ENCODE measurements around the gene ITGB2.

ITGB2 gene

DNA sequence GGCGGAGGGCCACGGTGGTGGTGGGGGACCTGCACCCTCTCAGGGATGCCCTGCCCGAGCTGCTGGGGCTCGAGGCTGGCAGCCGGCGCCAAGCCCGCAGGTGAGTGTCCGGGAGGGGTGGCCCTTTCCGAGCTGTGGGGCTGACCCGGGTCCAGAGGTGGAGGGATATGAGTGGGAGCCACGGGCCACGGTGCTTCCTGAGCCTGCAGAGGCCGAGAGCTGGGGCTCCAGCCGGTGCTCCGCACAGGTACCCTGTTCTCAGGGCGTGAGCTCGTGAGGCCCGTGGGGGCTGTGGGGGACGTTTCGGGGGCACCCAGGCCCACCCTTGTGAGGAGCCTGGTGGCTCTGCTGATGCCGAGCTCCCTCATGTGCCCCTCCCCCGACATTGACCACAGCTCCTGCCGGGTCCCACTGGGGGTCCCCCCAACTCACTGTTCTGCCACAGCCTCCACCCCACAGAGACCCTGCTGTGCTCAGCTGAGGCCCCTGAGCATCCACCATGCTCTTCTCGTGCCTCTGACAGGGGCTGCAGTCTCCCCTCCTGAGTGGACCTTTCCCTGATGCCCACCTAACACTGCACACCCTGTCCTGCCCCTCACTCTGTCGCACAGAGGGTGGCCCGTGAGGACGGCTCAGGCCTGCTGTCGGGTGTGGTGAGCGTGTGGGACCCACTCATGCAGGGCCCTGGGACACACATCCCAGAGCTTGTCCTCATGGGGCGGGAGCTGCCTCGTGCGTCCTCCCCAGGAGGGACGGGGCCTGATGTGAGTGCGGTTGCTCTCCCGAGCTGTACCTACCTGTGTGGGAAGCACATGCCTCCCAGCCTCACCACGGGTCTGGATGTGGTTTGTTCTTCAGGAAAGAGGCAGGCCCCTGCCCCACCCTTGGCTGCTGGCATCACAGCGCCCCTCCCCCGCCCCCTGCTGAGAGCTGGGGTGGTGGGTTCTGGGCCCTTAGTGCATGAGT is 46.7 kb upstream of the ITGB2 start:
- Histone ChIP-seq H4K20me1 (ENCODE audit: insufficient read depth, low read length) (no peaks in the 10 kb centered on the region), H3K27me3 (ENCODE audit: low read depth, low read length) (no peaks in the 10 kb centered on the region), H3K9me3 (ENCODE audit: insufficient read depth, low read length) (no peaks in the 10 kb centered on the region), H3K36me3 (replicated peaks; ENCODE audit: low read depth, low read length) (peaks cover 4% of the 10 kb centered on the region), H3K79me2 (ENCODE audit: low read length) (peaks cover 6% of the 10 kb centered on the region; the same call in 1 of the 2 replicates), H3K9ac (ENCODE audit: low read length) (no peak overlapping the region), H3K4me3 (ENCODE audit: low read length) (no peak overlapping the region), H3K4me1 (ENCODE audit: low read length) (no peaks in the 10 kb centered on the region), H2AFZ (ENCODE audit: low read depth, low read length) (no peak overlapping the region), H3K27ac (ENCODE audit: low read length) (no peak overlapping the region), H3K4me2 (ENCODE audit: low read length) (no peak overlapping the region)
- TF ChIP-seq, protein P1, sequence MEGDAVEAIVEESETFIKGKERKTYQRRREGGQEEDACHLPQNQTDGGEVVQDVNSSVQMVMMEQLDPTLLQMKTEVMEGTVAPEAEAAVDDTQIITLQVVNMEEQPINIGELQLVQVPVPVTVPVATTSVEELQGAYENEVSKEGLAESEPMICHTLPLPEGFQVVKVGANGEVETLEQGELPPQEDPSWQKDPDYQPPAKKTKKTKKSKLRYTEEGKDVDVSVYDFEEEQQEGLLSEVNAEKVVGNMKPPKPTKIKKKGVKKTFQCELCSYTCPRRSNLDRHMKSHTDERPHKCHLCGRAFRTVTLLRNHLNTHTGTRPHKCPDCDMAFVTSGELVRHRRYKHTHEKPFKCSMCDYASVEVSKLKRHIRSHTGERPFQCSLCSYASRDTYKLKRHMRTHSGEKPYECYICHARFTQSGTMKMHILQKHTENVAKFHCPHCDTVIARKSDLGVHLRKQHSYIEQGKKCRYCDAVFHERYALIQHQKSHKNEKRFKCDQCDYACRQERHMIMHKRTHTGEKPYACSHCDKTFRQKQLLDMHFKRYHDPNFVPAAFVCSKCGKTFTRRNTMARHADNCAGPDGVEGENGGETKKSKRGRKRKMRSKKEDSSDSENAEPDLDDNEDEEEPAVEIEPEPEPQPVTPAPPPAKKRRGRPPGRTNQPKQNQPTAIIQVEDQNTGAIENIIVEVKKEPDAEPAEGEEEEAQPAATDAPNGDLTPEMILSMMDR (IDR thresholded peaks at IDR 0.05; ENCODE audit: low read depth, low read length) = no peak
- no peak for TF ChIP-seq EZH2phosphoT487 (IDR thresholded peaks at IDR 0.05; ENCODE audit: low read depth)

DNA sequence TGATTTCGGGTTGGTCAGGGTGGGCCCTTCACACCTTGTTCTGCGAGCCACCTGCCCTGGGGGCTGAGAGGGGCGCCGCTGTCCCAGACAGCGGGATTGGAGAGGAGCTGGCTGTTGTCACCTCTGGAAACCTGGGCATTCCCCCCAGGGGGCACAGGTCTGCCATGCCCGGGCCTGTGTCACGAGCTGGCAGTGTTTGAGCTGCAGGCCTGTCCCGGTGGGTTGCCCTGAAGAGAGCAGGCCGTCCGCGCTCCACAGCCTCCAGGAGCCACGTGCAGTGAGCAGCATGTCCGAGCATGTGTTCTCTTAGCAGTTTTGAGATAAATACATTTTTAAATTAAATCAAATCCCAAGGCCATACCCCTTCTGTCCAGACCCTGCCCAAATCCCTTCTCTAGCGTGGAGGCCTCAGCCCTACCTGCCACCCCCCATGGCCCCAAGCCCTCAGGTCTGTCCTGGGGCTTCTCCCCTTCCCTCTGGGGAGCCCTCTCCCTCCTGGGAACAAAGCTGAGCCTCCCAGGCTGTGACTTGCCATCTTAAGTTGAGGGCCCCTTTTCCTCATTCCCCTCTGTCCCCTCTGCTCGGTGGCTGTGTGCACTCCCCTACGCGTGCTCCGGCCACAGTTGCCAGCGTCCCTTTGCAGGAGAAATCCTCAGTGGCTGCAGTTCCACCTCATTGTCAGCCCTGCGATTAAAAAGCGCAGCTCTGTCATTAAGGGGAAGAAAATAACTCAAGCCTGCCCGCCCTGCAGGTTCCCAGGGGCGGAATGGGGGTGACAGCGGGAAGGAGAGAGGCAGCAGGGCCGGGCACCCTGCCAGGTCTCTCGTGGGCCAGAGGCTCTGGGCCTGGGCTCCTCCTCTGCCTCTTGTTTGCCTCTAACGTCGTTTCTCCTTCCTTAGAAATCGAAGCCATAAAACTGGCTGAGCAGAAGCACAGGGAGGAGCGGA is 45.7 kb upstream of the ITGB2 start:
- Histone ChIP-seq H3K4me2 (ENCODE audit: low read length) (no peak overlapping the region), H3K27ac (ENCODE audit: low read length) (no peak overlapping the region), H3K27me3 (ENCODE audit: low read depth, low read length) (no peaks in the 10 kb centered on the region)

DNA sequence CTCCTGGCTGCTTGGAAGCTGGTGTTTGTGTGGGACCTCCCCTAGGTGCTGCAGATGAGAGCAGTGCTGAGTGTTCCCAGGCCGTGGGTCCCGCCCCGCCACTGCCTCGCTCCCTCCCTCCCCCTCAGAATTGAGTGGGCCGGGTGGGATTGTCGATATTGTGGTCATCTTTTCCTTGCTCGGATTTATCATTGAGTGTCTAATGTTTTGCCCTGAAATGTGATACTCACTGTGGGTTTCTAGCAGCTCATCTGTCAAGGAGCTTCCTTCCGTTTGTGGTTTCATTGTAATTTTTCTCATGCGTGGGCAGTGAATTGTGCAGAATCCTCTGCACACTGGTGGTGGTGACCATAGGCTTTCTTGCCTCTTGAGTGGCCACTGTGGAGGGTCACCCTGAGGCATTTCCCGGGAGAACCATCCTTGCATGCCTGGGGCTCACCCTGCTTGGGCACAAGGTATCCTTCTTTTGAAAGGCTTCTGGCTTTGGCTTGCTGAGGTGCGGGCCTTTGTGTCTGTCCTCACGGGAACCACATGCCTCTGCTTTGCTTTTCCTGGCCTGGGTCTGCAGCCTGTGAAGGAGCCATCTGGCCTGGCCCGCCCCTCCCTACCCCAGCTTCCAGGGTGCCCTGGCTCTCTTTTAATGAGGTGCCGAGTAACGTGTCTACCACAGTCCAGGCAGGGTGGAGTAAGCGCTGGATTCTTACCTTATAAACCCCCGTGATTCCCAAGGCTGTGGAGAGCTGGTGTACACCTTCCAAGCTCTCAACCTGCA is 44.7 kb upstream of the ITGB2 start:
- Histone ChIP-seq H3K4me3 (ENCODE audit: low read length) (no peak overlapping the region), H3K4me1 (ENCODE audit: low read length) (no peaks in the 10 kb centered on the region), H4K20me1 (ENCODE audit: insufficient read depth, low read length) (no peaks in the 10 kb centered on the region), H3K9me3 (ENCODE audit: insufficient read depth, low read length) (no peaks in the 10 kb centered on the region), H3K79me2 (ENCODE audit: low read length) (peaks cover 6% of the 10 kb centered on the region; the same call in 1 of the 2 replicates), H3K27me3 (ENCODE audit: low read depth, low read length) (no peaks in the 10 kb centered on the region), H2AFZ (ENCODE audit: low read depth, low read length) (no peak overlapping the region), H3K9ac (ENCODE audit: low read length) (no peak overlapping the region), H3K4me2 (ENCODE audit: low read length) (no peak overlapping the region), H3K27ac (ENCODE audit: low read length) (no peak overlapping the region), H3K36me3 (replicated peaks; ENCODE audit: low read depth, low read length) (peaks cover 7% of the 10 kb centered on the region)
- TF ChIP-seq, protein P1 (IDR thresholded peaks at IDR 0.05; ENCODE audit: low read depth, low read length) = no peak
- TF ChIP-seq EZH2phosphoT487 (IDR thresholded peaks at IDR 0.05; ENCODE audit: low read depth) = no peak

More for the DNA sequence above, 45.7 kb upstream of the ITGB2 start:
- H2AFZ ChIP-seq (ENCODE audit: low read depth, low read length) = no peak overlapping the region
- H4K20me1 ChIP-seq (ENCODE audit: insufficient read depth, low read length) = no peaks in the 10 kb centered on the region
- H3K4me3 ChIP-seq (ENCODE audit: low read length) = no peak overlapping the region
- no peaks in the 10 kb centered on the region for H3K9me3 ChIP-seq (ENCODE audit: insufficient read depth, low read length)
- peaks cover 6% of the 10 kb centered on the region; the same call in 1 of the 2 replicates for H3K79me2 ChIP-seq (ENCODE audit: low read length)
- H3K9ac ChIP-seq (ENCODE audit: low read length) = no peak overlapping the region
- H3K4me1 ChIP-seq (ENCODE audit: low read length) = no peaks in the 10 kb centered on the region
- peaks cover 7% of the 10 kb centered on the region for H3K36me3 ChIP-seq (replicated peaks; ENCODE audit: low read depth, low read length)
- no peak for TF ChIP-seq EZH2phosphoT487 (IDR thresholded peaks at IDR 0.05; ENCODE audit: low read depth)
- TF ChIP-seq, protein P1 (IDR thresholded peaks at IDR 0.05; ENCODE audit: low read depth, low read length) = no peak

Measured in OCI-LY3 (cell line).